HepG2 (cell line): ENCODE results near the gene SNX30. TPM values are rescaled to one million over a fixed set of nuclear protein-coding genes. Genes with fewer than 3 reads are reported as not detected.

Experiments used
- AKAP8 ChIP-seq: sonication (generic); formaldehyde crosslinking; IDR thresholded peaks from 2 replicates; pipeline ENCODE4 v1.5.1; 2020; ENCODE audit warnings: mild to moderate bottlenecking, missing genetic modification reagents
- ARID2 ChIP-seq: sonication (generic); formaldehyde crosslinking; IDR thresholded peaks from 2 replicates; pipeline ENCODE4 v1.8.1; 2022; ENCODE audit warnings: mild to moderate bottlenecking, missing genetic modification reagents, borderline replicate concordance
- BORCS8-MEF2B ChIP-seq: sonication (generic); formaldehyde crosslinking; IDR thresholded peaks from 2 replicates; pipeline ENCODE4 v1.8.0; 2022; ENCODE audit warnings: mild to moderate bottlenecking, missing genetic modification reagents
- ELF1 ChIP-seq: sonication (generic); formaldehyde crosslinking; IDR thresholded peaks from 2 replicates; pipeline ENCODE4 v1.4.0; 2020; ENCODE audit warnings: missing genetic modification reagents
- HDAC2 ChIP-seq: sonication (generic); formaldehyde crosslinking; IDR thresholded peaks from 2 replicates; pipeline ENCODE4 v1.4.0; 2020; ENCODE audit warnings: missing genetic modification reagents
- KLF16 ChIP-seq, 2 experiments: sonication (generic) in 1 of 2; formaldehyde crosslinking in 1 of 2; IDR thresholded peaks; 2 replicates each; pipeline versions ENCODE4 v1.6.1 to v1.8.0; 2016 to 2023; ENCODE audit warnings: missing genetic modification reagents in 2 of 2, missing compliant biosample characterization in 1 of 2
- LCORL ChIP-seq, 2 experiments: fragments of 450-650 bp in 1 of 2; sonication (generic) in 1 of 2; formaldehyde crosslinking in 1 of 2; IDR thresholded peaks; 2 replicates each; pipeline versions ENCODE4 v1.5.0 to v1.6.1; 2017 to 2020; ENCODE audit warnings: antibody characterized with exemption in 1 of 2, missing genetic modification reagents in 1 of 2
- NR2F6 ChIP-seq, 2 experiments: IDR thresholded peaks; 2 replicates each; pipeline ENCODE4 v1.6.1; 2016; ENCODE audit warnings: antibody characterized with exemption in 1 of 2, mild to moderate bottlenecking in 1 of 2
- PHF20 ChIP-seq: sonication (generic); formaldehyde crosslinking; IDR thresholded peaks from 2 replicates; pipeline ENCODE4 v1.5.0; 2020; ENCODE audit warnings: mild to moderate bottlenecking, missing genetic modification reagents
- PITX1 ChIP-seq: sonication (generic); formaldehyde crosslinking; IDR thresholded peaks from 2 replicates; pipeline ENCODE4 v1.5.1; 2020; ENCODE audit warnings: mild to moderate bottlenecking, missing genetic modification reagents
- PTBP1 ChIP-seq: fragments of 200-400 bp; formaldehyde crosslinking; IDR thresholded peaks from 2 replicates; pipeline ENCODE4 v1.6.1; 2018; ENCODE audit warnings: low read length, low read depth; ENCODE audit not compliant: poor library complexity, severe bottlenecking
- ZNF160 ChIP-seq: sonication (generic); formaldehyde crosslinking; IDR thresholded peaks from 2 replicates; pipeline ENCODE4 v1.8.0; 2022; ENCODE audit warnings: mild to moderate bottlenecking, inconsistent platforms, missing genetic modification reagents
- ZNF264 ChIP-seq: sonication (generic); formaldehyde crosslinking; IDR thresholded peaks from 2 replicates; pipeline ENCODE4 v1.4.0; 2020; ENCODE audit warnings: missing genetic modification reagents
- ZNF326 ChIP-seq: sonication (generic); formaldehyde crosslinking; IDR thresholded peaks from 2 replicates; pipeline ENCODE4 v1.4.0; 2020; ENCODE audit warnings: missing genetic modification reagents, borderline replicate concordance
- polyA plus RNA-seq, 8 experiments: library from polyadenylated mRNA; depleted of rRNA in 3 of 8; stranded (reverse) in 7 of 8; unstranded in 1 of 8; fragments of >200 nt; fragmentation: Illumina TruSeq in 4 of 8; extraction: Trizol in 4 of 8; gene quantifications; 2 replicates each; pipeline versions ENCODE4 v1.2.1 to v1.2.3, GENCODE V29; 2011 to 2016; ENCODE audit warnings: low read depth in 4 of 8, missing spikeins in 1 of 8, mixed read lengths in 1 of 8; ENCODE audit not compliant: insufficient read depth in 1 of 8
- total RNA-seq, 5 experiments: library from RNA; depleted of rRNA; stranded (reverse); fragments of >200 nt; fragmentation: Illumina TruSeq; extraction: Trizol; gene quantifications; 2 replicates each; pipeline ENCODE4 v1.2.3, GENCODE V29; 2016; ENCODE audit warnings: low read depth in 1 of 5
- TF ChIP-seq, protein P1 (sequence below): sonication (generic); formaldehyde crosslinking; IDR thresholded peaks from 2 replicates; pipeline ENCODE4 v1.4.0; 2020; ENCODE audit warnings: missing genetic modification reagents
- TF ChIP-seq, protein P2 (sequence below): sonication (generic); formaldehyde crosslinking; IDR thresholded peaks from 2 replicates; pipeline ENCODE4 v1.8.0; 2023; ENCODE audit warnings: mild to moderate bottlenecking, missing genetic modification reagents
- TF ChIP-seq, protein P3 (sequence below): fragments of 450-650 bp; IDR thresholded peaks from 2 replicates; pipeline ENCODE4 v1.6.1; 2016
- TF ChIP-seq, protein P4 (sequence below): sonication (generic); formaldehyde crosslinking; IDR thresholded peaks from 2 replicates; pipeline ENCODE4 v1.9.0; 2022; ENCODE audit warnings: low read depth, missing genetic modification reagents
- TF ChIP-seq, protein P5 (sequence below): sonication (generic); formaldehyde crosslinking; IDR thresholded peaks from 2 replicates; pipeline ENCODE4 v1.9.0; 2021; ENCODE audit warnings: missing genetic modification reagents, borderline replicate concordance

SNX30 gene
- total and polyA plus RNA-seq, 2 of the 13 experiments (the other 11 are each of a cell fraction or from before 2014, with no cell fraction given) = 4.4 to 12.4 TPM

DNA sequence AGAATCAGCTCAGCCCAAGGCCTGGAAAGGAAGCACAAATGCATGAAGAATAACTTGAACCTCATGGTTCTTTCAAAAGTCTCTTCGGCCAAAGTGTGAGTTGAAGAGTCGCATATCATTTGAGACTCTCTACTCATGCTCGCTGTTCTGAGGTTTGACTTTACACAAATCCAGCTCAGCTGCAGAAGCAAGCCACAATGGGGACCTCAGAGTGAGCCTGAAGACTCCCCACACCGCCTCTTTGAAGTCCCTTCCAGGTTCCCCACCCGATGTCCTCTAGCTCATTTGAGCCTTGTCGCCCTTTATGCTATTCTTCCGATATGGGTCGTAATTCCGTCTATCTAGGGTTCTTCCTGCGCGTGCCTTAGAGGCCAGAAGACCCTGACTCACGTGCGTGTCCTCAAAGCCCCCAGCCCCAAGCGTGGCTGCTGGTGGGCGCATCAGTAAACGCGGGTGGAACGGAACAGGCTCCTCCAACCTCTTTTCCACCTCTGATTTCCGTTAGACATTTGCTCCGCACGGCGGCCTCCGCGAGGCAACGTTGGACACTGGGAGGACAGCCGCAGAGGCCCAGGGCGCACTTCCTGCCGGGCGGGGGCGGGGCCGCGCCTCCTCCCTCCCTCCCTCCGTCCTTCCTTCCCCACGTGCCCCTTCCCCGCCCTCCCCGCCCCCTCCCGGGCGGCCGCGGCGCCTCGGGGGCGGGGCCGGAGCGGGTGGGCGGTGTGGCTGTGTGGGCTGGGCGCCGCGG, at the start of gene SNX30 (continued):
- TF ChIP-seq, protein P1, sequence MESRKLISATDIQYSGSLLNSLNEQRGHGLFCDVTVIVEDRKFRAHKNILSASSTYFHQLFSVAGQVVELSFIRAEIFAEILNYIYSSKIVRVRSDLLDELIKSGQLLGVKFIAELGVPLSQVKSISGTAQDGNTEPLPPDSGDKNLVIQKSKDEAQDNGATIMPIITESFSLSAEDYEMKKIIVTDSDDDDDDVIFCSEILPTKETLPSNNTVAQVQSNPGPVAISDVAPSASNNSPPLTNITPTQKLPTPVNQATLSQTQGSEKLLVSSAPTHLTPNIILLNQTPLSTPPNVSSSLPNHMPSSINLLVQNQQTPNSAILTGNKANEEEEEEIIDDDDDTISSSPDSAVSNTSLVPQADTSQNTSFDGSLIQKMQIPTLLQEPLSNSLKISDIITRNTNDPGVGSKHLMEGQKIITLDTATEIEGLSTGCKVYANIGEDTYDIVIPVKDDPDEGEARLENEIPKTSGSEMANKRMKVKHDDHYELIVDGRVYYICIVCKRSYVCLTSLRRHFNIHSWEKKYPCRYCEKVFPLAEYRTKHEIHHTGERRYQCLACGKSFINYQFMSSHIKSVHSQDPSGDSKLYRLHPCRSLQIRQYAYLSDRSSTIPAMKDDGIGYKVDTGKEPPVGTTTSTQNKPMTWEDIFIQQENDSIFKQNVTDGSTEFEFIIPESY (CRISPR knock-in tag) = no peak
- TF ChIP-seq HDAC2 (CRISPR knock-in tag) (peak; percentile 80), NR2F6 (IDR thresholded peaks at IDR 0.05) (no peak), NR2F6 (CRISPR knock-in tag; IDR thresholded peaks at IDR 0.05) (no peak; the same call in 1 of the 2 replicates), ELF1 (CRISPR knock-in tag) (peak; percentile 76), LCORL (IDR thresholded peaks at IDR 0.05) (no peak), LCORL (CRISPR knock-in tag; IDR thresholded peaks at IDR 0.05) (no peak), BORCS8-MEF2B (CRISPR knock-in tag) (peak; percentile 68; the same call in 1 of the 2 replicates), PITX1 (CRISPR knock-in tag) (peak; percentile 24; the same call in 1 of the 2 replicates), ARID2 (CRISPR knock-in tag) (no peak), PHF20 (CRISPR knock-in tag) (peak; percentile 72), AKAP8 (no peak), PTBP1 (no peak), KLF16 (CRISPR knock-in tag; IDR thresholded peaks at IDR 0.05) (peak in 1 of 2 experiments; percentile 67; a peak in 1 of 4 replicates), ZNF326 (CRISPR knock-in tag) (no peak), ZNF264 (CRISPR knock-in tag) (0 out of 2 replicates have a peak, but pooled peaks have one; percentile 36), ZNF160 (CRISPR knock-in tag) (peak; percentile 70; the same call in 1 of the 2 replicates)
- TF ChIP-seq, protein P2, sequence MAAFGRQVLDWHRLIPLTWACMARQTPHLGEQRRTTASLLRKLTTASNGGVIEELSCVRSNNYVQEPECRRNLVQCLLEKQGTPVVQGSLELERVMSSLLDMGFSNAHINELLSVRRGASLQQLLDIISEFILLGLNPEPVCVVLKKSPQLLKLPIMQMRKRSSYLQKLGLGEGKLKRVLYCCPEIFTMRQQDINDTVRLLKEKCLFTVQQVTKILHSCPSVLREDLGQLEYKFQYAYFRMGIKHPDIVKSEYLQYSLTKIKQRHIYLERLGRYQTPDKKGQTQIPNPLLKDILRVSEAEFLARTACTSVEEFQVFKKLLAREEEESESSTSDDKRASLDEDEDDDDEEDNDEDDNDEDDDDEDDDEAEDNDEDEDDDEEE (CRISPR knock-in tag) = peak; percentile 93
- TF ChIP-seq, protein P3, sequence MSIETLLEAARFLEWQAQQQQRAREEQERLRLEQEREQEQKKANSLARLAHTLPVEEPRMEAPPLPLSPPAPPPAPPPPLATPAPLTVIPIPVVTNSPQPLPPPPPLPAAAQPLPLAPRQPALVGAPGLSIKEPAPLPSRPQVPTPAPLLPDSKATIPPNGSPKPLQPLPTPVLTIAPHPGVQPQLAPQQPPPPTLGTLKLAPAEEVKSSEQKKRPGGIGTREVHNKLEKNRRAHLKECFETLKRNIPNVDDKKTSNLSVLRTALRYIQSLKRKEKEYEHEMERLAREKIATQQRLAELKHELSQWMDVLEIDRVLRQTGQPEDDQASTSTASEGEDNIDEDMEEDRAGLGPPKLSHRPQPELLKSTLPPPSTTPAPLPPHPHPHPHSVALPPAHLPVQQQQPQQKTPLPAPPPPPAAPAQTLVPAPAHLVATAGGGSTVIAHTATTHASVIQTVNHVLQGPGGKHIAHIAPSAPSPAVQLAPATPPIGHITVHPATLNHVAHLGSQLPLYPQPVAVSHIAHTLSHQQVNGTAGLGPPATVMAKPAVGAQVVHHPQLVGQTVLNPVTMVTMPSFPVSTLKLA = no peak
- TF ChIP-seq, protein P4, sequence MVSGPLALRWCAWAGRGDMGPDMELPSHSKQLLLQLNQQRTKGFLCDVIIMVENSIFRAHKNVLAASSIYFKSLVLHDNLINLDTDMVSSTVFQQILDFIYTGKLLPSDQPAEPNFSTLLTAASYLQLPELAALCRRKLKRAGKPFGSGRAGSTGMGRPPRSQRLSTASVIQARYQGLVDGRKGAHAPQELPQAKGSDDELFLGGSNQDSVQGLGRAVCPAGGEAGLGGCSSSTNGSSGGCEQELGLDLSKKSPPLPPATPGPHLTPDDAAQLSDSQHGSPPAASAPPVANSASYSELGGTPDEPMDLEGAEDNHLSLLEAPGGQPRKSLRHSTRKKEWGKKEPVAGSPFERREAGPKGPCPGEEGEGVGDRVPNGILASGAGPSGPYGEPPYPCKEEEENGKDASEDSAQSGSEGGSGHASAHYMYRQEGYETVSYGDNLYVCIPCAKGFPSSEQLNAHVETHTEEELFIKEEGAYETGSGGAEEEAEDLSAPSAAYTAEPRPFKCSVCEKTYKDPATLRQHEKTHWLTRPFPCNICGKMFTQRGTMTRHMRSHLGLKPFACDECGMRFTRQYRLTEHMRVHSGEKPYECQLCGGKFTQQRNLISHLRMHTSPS (CRISPR knock-in tag) = no peak
- TF ChIP-seq, protein P5, sequence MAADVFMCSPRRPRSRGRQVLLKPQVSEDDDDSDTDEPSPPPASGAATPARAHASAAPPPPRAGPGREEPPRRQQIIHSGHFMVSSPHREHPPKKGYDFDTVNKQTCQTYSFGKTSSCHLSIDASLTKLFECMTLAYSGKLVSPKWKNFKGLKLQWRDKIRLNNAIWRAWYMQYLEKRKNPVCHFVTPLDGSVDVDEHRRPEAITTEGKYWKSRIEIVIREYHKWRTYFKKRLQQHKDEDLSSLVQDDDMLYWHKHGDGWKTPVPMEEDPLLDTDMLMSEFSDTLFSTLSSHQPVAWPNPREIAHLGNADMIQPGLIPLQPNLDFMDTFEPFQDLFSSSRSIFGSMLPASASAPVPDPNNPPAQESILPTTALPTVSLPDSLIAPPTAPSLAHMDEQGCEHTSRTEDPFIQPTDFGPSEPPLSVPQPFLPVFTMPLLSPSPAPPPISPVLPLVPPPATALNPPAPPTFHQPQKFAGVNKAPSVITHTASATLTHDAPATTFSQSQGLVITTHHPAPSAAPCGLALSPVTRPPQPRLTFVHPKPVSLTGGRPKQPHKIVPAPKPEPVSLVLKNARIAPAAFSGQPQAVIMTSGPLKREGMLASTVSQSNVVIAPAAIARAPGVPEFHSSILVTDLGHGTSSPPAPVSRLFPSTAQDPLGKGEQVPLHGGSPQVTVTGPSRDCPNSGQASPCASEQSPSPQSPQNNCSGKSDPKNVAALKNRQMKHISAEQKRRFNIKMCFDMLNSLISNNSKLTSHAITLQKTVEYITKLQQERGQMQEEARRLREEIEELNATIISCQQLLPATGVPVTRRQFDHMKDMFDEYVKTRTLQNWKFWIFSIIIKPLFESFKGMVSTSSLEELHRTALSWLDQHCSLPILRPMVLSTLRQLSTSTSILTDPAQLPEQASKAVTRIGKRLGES (CRISPR knock-in tag) = no peak
